Heart right ventricle (tissue), 16 donors: ENCODE measurements around the gene SEMA5A. TPM values are rescaled to one million over a fixed set of nuclear protein-coding genes. Genes with fewer than 3 reads are reported as not detected.

Experiments
- ATAC-seq, 8 donors: fragments of 200-7000 bp; cut with Tn5 transposase; one replicate each; pipeline ENCODE4 v1.9.1; 2020; ENCODE audit warnings: mild to moderate bottlenecking in 8 of 8, moderate library complexity in 8 of 8, moderate number of reproducible peaks in 1 of 8
- DNase-seq, 2 donors: peaks; one replicate each; pipeline ENCODE4 v3.0.0-alpha.2; 2020
- H3K27ac ChIP-seq, 10 donors: fragments of 200-600 bp; sonication (generic) in 2 of 10; one replicate each; pipeline versions ENCODE4 v1.5.0 to v1.8.0; 2020 to 2022; ENCODE audit warnings: mild to moderate bottlenecking in 3 of 10
- H3K27me3 ChIP-seq, 7 donors: fragments of 200-600 bp; one replicate each; pipeline ENCODE4 v1.8.0; 2021 to 2022; ENCODE audit warnings: mild to moderate bottlenecking in 2 of 7
- H3K36me3 ChIP-seq, 9 donors: fragments of 200-600 bp; sonication (generic) in 1 of 9; one replicate each; pipeline versions ENCODE4 v1.5.0 to v1.8.0; 2020 to 2022; ENCODE audit warnings: mild to moderate bottlenecking in 2 of 9
- H3K4me1 ChIP-seq, 9 donors: fragments of 200-600 bp; sonication (generic) in 1 of 9; one replicate each; pipeline versions ENCODE4 v1.5.0 to v1.8.0; 2020 to 2022; ENCODE audit warnings: mild to moderate bottlenecking in 4 of 9
- H3K4me3 ChIP-seq, 10 donors: fragments of 200-600 bp; sonication (generic) in 2 of 10; one replicate each; pipeline versions ENCODE4 v1.5.0 to v1.8.0; 2020 to 2022; ENCODE audit warnings: mild to moderate bottlenecking in 7 of 10, moderate library complexity in 2 of 10
- H3K9me3 ChIP-seq, 11 donors: fragments of 200-600 bp in 10 of 11; sonication (generic) in 2 of 11; one replicate each; pipeline versions ENCODE4 v1.5.0 to v1.8.0; 2013 to 2022; ENCODE audit warnings: mild to moderate bottlenecking in 2 of 11, control low read depth in 1 of 11, moderate library complexity in 1 of 11
- WGBS, 2 donors: extraction: QIAGEN DNeasy Blood & Tissue Kit; methylation state at CpG; one replicate each; pipeline ENCODE4 v1.1.7; 2013; ENCODE audit warnings: inconsistent platforms in 1 of 2; 5-methylcytosine and 5-hydroxymethylcytosine counted together
- intact Hi-C, 10 donors: fragments of 100-400 bp; cut with DNase I; formaldehyde crosslinking; loops; one replicate each; pipeline versions ENCODE4 v1.11.1 to v1.14.2; 2022
- polyA plus RNA-seq, 2 donors: library from polyadenylated mRNA; stranded (reverse); fragments of 200-250 nt; gene quantifications; one replicate each; pipeline ENCODE4 v1.2.3, GENCODE V29; 2013
- total RNA-seq, 10 donors: library from RNA; stranded (reverse); fragmentation: NEBNext Ultra II Directional in 3 of 10; extraction: Animal tissue kit (Norgen Biotek cat#: 25700) in 3 of 10; gene quantifications; one replicate each; pipeline versions ENCODE4 v1.2.1 to v1.2.4, GENCODE V29; 2021 to 2023
- TF ChIP-seq, protein P1 (sequence below), 9 donors: fragments of 200-600 bp; sonication (generic) in 2 of 9; IDR thresholded peaks; one replicate each; pipeline versions ENCODE4 v1.5.0 to v1.8.0; 2021 to 2022; ENCODE audit warnings: antibody characterized with exemption in 9 of 9, mild to moderate bottlenecking in 5 of 9, moderate library complexity in 1 of 9
- donor health status: Arrhythmogenic right ventricular cardiomyopathy.
- donor health status: ischemic (EF 13 %, LVEDD 7.1; RV severe dilation, severe dysfunction).
- donor health status: healthy with polysubstance abuse.
- donor health status: DM: no; HTN: yes; CAD: no.
- donor health status: DM: no; HTN: no; CAD: no.
- donor health status: ischemic (EF 25% LVEDD 6.9; RV normal size, moderate dysfunction).
- donor health status: ischemic (EF 25% LVEDD 5.7; RV mildly dilated, moderate dysfunction).
- donor health status: healthy.
- donor health status: DM: yes; HTN: yes; CAD: no.
- donor health status: Ischemic cardiomyopathy.
- donor health status: ischemic (EF 35%, LVEDD 5.7; RV mildly dilated, moderate dysfunction).
- donor health status: nonischemic (EF 11% LVEDD 7.7; RV severe dilation, severe dysfunction).
- donor health status: DM: yes; HTN: yes; CAD: no.
- donor health status: PGD.
- donor health status: ischemic (EF 29% LVEDD 5.4; RV normal size, mild dysfunction).
- donor health status: nonischemic (EF 23%, LVEDD 6.1; RV moderate dilation, normal function).

Gene SEMA5A
- total and polyA plus RNA-seq, 12 donors = 1.9 to 71.5 (median 48.0) TPM

DNA sequence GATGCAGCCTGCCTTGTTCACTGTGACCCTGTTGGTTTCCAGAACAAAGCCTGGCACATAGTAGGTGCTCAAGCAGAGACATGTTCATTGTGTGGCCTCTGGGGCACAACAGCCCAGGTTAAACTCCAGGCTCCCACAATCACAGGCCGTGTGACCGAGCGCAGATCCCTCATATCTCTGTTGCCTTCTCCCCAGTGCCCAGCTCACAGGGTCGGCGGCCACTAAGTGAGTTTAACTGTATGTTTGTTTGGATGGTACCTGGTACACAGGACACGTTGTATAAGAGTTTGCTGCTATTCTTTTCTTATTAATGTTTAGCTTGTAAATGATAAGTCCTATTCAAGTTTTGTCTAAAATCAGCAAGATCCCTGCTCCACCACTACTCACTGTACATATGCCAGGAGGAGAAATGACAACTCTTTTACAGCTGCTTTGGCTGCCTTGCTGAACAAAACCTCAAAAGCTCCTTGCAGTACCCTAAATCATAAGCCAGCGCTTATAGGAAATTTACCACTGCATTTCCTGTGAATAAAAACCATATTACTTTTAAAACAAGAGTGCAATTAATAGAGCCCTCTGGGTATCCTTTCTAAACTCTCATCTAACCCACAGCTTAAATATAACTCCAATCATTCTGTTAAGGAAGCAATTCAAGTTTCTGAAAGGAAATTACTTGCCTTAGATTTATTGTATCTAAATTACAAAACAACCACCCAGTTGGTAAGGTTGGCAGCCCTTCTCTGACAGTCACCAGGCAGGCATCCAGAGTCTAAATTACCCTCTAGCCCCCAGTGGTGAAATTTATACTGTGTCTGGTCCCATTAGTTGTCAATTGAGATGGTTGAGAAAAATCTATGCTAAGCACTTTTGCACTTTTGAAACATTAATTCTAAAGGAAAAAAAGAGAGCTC is 379.4 kb downstream of the SEMA5A start:
- no peak overlapping the region for H3K27ac ChIP-seq
- TF ChIP-seq, protein P1, sequence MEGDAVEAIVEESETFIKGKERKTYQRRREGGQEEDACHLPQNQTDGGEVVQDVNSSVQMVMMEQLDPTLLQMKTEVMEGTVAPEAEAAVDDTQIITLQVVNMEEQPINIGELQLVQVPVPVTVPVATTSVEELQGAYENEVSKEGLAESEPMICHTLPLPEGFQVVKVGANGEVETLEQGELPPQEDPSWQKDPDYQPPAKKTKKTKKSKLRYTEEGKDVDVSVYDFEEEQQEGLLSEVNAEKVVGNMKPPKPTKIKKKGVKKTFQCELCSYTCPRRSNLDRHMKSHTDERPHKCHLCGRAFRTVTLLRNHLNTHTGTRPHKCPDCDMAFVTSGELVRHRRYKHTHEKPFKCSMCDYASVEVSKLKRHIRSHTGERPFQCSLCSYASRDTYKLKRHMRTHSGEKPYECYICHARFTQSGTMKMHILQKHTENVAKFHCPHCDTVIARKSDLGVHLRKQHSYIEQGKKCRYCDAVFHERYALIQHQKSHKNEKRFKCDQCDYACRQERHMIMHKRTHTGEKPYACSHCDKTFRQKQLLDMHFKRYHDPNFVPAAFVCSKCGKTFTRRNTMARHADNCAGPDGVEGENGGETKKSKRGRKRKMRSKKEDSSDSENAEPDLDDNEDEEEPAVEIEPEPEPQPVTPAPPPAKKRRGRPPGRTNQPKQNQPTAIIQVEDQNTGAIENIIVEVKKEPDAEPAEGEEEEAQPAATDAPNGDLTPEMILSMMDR (IDR thresholded peaks at IDR 0.05) = no peak
- no peak for DNase-seq
- intact Hi-C loops = no loop called here
- 74 to 77% methylated on average over 7 of the region's 7 CpGs for WGBS, 2 donors
- ATAC-seq = no peak
- no peaks in the 10 kb centered on the region for H3K9me3 ChIP-seq
- H3K4me1 ChIP-seq = no peaks in the 10 kb centered on the region
- peaks cover 0 to 3% (median 0%) of the 10 kb centered on the region in 9 donors for H3K36me3 ChIP-seq
- no peaks in the 10 kb centered on the region for H3K27me3 ChIP-seq
- no peak overlapping the region for H3K4me3 ChIP-seq

DNA sequence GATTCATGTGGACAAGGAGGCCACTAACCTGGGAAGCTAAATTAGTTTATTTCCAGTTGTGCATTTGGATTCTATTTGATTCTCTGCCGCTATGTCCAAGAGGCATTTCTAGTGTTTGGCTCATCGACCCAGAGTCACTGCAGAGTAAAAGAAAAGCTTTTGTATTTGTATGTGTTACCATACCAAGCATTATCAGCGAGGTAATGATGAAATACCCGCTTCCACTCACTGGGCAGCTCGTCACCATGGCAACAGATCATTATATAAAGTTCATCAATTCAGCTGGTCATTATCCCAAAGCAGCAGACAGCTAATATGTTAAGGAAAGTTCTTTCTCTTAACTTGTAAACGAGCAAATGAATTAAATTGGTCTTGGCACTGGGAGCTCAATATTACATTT is 380.3 kb downstream of the SEMA5A start:
- Histone ChIP-seq H3K4me3 (no peak overlapping the region), H3K27me3 (no peaks in the 10 kb centered on the region), H3K4me1 (no peaks in the 10 kb centered on the region), H3K36me3 (peaks cover 0 to 3% (median 0%) of the 10 kb centered on the region in 9 donors), H3K9me3 (no peaks in the 10 kb centered on the region), H3K27ac (no peak overlapping the region)
- 75 to 79% methylated on average over 6 of the region's 6 CpGs for WGBS, 2 donors
- intact Hi-C loops = no loop called here
- no peak for DNase-seq
- ATAC-seq = no peak
- TF ChIP-seq, protein P1 (IDR thresholded peaks at IDR 0.05) = no peak

DNA sequence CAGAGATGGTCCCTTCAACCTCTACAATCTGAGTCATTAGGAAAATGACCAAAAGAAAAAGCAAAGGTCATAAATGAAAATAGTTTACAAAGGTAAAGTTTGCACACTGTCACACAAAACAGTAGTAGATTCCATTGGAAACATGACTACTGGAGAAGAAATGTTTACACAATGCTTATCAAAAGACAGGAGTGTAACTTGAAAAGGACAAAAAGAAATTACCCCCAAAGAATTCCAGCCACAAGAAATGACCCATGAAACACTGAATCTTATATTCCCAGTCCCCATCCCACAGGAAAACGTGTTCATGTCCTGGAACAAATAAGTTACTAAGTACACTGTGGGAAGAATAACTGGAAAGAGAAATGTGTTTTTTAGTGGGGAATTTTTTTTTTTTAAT is 385.1 kb downstream of the SEMA5A start:
- H3K27ac ChIP-seq = no peak overlapping the region
- H3K4me3 ChIP-seq = no peak overlapping the region
- DNase-seq (no peak), ATAC-seq (no peak)
- H3K9me3 ChIP-seq = no peaks in the 10 kb centered on the region
- H3K4me1 ChIP-seq = no peaks in the 10 kb centered on the region
- 52 to 70% methylated on average over 1 of the region's 1 CpG for WGBS, 2 donors
- intact Hi-C loops = no loop called here
- TF ChIP-seq, protein P1 (IDR thresholded peaks at IDR 0.05) = no peak
- H3K27me3 ChIP-seq = no peaks in the 10 kb centered on the region
- no peaks in the 10 kb centered on the region for H3K36me3 ChIP-seq

DNA sequence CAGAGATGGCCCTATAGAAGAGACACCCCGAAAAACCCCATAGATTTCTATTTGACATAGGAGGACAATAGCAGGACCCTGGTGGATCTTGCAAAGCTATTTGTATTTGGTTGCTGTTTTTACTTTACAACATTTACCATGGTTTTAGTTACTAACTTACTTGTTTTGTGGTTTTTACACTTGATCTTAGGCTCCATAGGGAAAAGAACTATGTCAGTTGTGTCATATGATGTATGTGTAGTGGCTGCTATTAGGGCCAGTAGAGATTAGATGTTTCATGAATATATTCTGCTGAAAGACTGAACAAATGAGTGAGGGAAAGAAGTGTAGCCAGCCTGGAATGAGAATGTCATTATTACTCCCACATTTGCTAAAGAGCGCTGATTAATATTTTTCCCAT is 388.1 kb downstream of the SEMA5A start:
- no peak overlapping the region for H3K27ac ChIP-seq
- H3K4me3 ChIP-seq = no peak overlapping the region
- TF ChIP-seq, protein P1 (IDR thresholded peaks at IDR 0.05) = no peak
- no peak for DNase-seq
- no peaks in the 10 kb centered on the region for H3K9me3 ChIP-seq
- intact Hi-C loops = no loop called here
- no peak for ATAC-seq
- 91 to 93% methylated on average over 2 of the region's 2 CpGs for WGBS, 2 donors
- peaks cover 0 to 4% (median 0%) of the 10 kb centered on the region in 9 donors for H3K36me3 ChIP-seq
- H3K27me3 ChIP-seq = no peaks in the 10 kb centered on the region
- H3K4me1 ChIP-seq = peaks cover 0 to under 1% (median 0%) of the 10 kb centered on the region in 9 donors
